DND-41 (cell line): ENCODE data around the gene PHYHD1.

ENCODE experiments used
- CTCF ChIP-seq: IDR thresholded peaks from 2 replicates; pipeline ENCODE4 v1.5.1; 2012; ENCODE audit warnings: borderline replicate concordance, low read length, moderate library complexity, mild to moderate bottlenecking; ENCODE audit not compliant: poor library complexity, severe bottlenecking; ENCODE audit errors: extremely low read depth
- EZH2 ChIP-seq: IDR thresholded peaks from 3 replicates; pipeline ENCODE4 v1.6.1; 2012; ENCODE audit warnings: borderline replicate concordance, low read depth, mild to moderate bottlenecking, moderate library complexity, low read length, inconsistent platforms; ENCODE audit not compliant: severe bottlenecking

- TF ChIP-seq CTCF (no peak), EZH2 (no peak)
Measured at GRCh38 chr9:128882677-128883603, 37.8 kb upstream of the PHYHD1 start.
